HAP-1 (cell line): ENCODE measurements around the gene ZMIZ1.

Source experiments
- DNase-seq, 2 experiments: peaks; one replicate each; pipeline ENCODE4 v3.0.0-alpha.2; 2016 to 2020; ENCODE audit warnings: low spot score in 2 of 2
- H3K27me3 ChIP-seq: fragments of 250-450 bp; sonication (Bioruptor Pico); 2 replicates; pipeline ENCODE4 v1.5.1; 2020; ENCODE audit warnings: low read depth, mild to moderate bottlenecking, moderate library complexity
- H3K36me3 ChIP-seq: fragments of 250-450 bp; sonication (Bioruptor Pico); replicated peaks from 2 replicates; pipeline ENCODE4 v1.5.1; 2020; ENCODE audit warnings: mild to moderate bottlenecking
- H3K4me1 ChIP-seq: fragments of 250-450 bp; sonication (Bioruptor Pico); 2 replicates; pipeline ENCODE4 v1.5.1; 2020; ENCODE audit warnings: mild to moderate bottlenecking
- H3K4me3 ChIP-seq: fragments of 250-450 bp; sonication (Bioruptor Pico); 2 replicates; pipeline ENCODE4 v1.5.1; 2020; ENCODE audit warnings: mild to moderate bottlenecking, moderate library complexity
- H3K9me3 ChIP-seq: fragments of 250-450 bp; sonication (Bioruptor Pico); 2 replicates; pipeline ENCODE4 v1.5.1; 2020; ENCODE audit warnings: mild to moderate bottlenecking, moderate library complexity
- in situ Hi-C: fragments of 300-500 bp; cut with MboI; formaldehyde crosslinking; loops from 3 replicates; pipeline ENCODE4 v1.14.3; 2020; ENCODE audit warnings: low sequenced_read_pairs, inconsistent platforms, mixed read lengths

The ZMIZ1 gene

DNA sequence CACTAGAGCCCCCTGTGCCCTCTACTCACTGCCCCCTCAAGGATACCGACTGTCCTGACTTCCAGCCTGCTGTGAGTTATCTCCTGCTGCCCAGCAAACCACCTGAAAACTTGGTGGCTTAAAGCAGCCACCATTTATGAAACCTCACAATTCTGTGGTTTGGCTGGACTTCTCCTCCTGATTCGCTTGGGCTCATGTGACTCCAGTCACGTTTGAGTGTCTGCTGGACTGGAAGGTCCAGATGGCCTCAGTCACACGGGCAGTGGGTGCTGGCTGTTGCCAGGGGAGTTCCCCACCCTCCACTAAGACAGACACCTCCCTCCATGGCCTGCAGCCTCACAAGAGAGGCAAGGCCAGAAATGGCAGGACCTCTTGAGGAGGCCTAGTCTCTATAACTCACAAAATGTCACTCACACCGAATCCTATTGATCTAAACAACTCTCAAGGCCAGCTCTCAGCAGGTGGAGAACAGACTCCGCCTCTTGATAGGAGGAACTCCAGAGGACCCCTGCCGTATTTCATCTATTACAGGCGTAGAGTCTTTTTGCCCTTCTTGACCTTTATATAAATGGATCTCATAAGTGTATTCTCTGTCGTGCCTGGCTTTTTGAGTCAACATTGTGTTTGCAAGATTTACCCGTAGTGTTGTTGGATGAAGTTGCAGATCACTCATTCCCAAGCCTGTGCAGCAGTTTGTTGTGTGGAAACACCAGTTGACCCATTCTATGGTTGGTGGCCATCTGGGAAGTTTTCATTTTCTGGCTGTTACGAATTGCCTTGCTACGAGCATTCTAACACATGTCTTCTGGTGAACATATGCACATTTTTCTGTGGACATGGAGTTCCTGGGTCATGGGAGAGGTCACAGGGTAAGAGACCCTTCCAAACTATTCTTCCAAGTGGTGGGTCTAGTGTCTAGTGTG is 48.3 kb downstream of the ZMIZ1 start:
- no peaks in the 10 kb centered on the region for H3K27me3 ChIP-seq
- H3K4me1 ChIP-seq, result no peaks in the 10 kb centered on the region
- no peaks in the 10 kb centered on the region; the same call in 1 of the 2 replicates for H3K36me3 ChIP-seq
- in situ Hi-C loops, result no loop called here
- no peak overlapping the region for H3K4me3 ChIP-seq
- peak in 1 of 2 experiments; percentile 7 for DNase-seq
- no peaks in the 10 kb centered on the region for H3K9me3 ChIP-seq

- Histone ChIP-seq H3K4me3 (no peak overlapping the region), H3K9me3 (no peaks in the 10 kb centered on the region), H3K4me1 (no peaks in the 10 kb centered on the region), H3K27me3 (no peaks in the 10 kb centered on the region), H3K36me3 (no peaks in the 10 kb centered on the region; the same call in 1 of the 2 replicates)
- DNase-seq, result no peak
- in situ Hi-C loops, result no loop called here
Measured at GRCh38 chr10:79118286-79119202, 49.8 kb downstream of the ZMIZ1 start.

DNA sequence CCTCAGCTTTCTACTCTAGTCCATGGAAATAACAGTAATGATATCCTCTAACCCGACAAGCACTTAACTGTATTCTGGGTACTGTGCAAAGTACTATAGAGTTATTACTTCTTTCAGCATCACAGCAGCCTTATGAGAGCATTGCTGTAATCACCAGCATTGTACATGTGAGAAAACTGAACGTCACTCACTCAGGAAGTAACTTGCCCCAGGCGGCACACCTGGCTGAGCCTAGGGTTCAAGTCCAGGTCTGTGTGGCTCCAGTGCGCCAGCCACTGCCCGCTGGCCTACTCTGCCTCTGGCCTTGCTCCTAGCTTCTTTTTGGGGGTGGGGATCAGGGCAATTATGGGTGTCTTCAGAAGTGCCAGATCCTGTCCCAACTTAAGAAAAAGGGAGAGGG is 50.5 kb downstream of the ZMIZ1 start:
- DNase-seq, result no peak
- H3K36me3 ChIP-seq, result peaks cover 2% of the 10 kb centered on the region; the same call in 1 of the 2 replicates
- in situ Hi-C loops, result no loop called here

DNA sequence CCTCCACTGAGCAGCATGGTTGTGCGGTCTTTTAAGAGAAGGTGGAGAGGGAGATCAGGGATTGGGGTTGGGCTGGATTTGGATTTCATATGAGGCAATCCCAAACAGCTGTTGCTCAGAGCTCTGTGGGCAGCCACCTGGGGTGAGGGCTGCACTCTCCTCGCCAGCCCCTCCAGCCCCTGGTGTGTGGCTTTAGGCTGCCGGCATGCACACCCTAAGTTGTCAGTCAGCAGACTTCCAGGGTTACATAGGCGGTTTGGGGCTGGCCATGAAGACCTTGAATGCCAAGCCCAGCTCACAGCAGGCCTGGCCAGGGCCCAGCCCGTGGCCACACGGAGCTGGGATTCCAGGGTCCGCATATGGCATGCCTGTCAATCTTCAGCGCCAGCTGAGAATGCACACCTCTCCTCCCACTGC is 54.8 kb downstream of the ZMIZ1 start:
- Histone ChIP-seq H3K4me3 (no peak overlapping the region), H3K27me3 (no peaks in the 10 kb centered on the region), H3K9me3 (no peaks in the 10 kb centered on the region), H3K36me3 (peaks cover 3% of the 10 kb centered on the region; the same call in 1 of the 2 replicates), H3K4me1 (no peaks in the 10 kb centered on the region)
- in situ Hi-C loops, result no loop called here
- no peak for DNase-seq

More for the DNA sequence above, 50.5 kb downstream of the ZMIZ1 start:
- Histone ChIP-seq H3K9me3 (no peaks in the 10 kb centered on the region), H3K4me3 (no peak overlapping the region), H3K27me3 (no peaks in the 10 kb centered on the region), H3K4me1 (no peaks in the 10 kb centered on the region)

DNA sequence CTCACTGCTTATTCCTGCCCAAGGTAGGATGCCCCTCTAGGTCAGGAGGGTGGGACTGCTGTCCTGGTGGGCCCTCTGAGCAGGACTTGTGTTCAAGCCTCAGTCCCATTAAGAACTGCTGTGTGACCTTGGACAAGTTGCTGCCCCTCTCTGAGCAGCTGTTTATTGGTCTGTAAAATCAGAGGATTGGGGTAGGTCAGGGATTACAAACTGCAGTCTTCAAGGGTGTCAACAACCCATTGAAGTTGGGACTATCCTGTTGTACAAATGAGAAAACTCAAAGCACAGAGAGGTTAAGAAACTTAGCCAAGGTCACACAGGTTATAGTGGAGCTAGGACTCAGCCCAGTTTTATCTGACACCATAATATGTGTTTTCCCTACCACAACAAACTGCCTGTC is 55.3 kb downstream of the ZMIZ1 start:
- no peak overlapping the region for H3K4me3 ChIP-seq
- no peaks in the 10 kb centered on the region for H3K9me3 ChIP-seq
- in situ Hi-C loops, result no loop called here
- peaks cover 3% of the 10 kb centered on the region; the same call in 1 of the 2 replicates for H3K36me3 ChIP-seq
- no peak for DNase-seq
- H3K27me3 ChIP-seq, result no peaks in the 10 kb centered on the region
- H3K4me1 ChIP-seq, result no peaks in the 10 kb centered on the region

GRCh38 chr10:79125092-79125491 is 56.3 kb downstream of the ZMIZ1 start:
- no peak overlapping the region for H3K4me3 ChIP-seq
- H3K36me3 ChIP-seq, result peaks cover 3% of the 10 kb centered on the region; the same call in 1 of the 2 replicates
- in situ Hi-C loops, result no loop called here
- no peaks in the 10 kb centered on the region for H3K9me3 ChIP-seq
- H3K27me3 ChIP-seq, result no peaks in the 10 kb centered on the region
- no peaks in the 10 kb centered on the region for H3K4me1 ChIP-seq
- DNase-seq, result no peak

DNA sequence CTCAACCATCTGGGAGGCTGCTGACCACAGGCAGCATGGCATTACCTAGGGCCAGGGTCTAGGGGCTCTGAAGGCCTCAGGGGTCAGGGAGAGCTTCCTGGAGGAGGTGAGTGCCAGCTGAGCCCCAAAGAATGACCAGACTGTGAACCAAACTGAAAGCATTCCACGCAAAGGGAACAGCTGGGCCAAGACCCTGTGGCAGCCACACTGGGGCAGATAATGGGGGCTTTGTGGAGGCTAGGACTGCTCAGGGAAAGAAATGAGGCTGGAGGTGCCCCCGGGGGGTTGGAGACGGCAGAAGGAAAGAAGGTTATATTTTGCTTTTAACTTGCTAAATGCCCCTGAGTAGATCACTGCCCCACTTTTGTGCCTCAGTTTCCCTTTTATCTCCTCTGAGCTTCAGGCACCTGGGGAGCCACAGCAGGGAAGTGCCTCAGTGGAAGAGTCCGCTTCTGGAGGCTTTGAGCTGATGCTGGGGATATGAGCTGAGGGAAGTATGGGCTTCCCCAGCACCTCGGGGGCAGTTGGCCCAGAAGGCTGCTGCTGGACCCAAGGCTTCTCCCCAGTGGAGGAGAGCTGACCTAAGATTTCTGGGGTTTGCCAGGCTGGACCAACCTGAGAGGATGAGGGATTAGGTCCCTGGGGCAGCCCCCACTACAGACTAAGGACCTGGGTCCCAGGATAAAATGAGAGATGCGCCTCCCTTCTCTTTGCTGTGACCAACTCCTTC is 57.8 kb downstream of the ZMIZ1 start:
- Histone ChIP-seq H3K27me3 (no peaks in the 10 kb centered on the region), H3K4me3 (no peak overlapping the region), H3K9me3 (no peaks in the 10 kb centered on the region), H3K4me1 (no peaks in the 10 kb centered on the region), H3K36me3 (peaks cover 3% of the 10 kb centered on the region; the same call in 1 of the 2 replicates)
- in situ Hi-C loops, result no loop called here
- DNase-seq, result no peak

DNA sequence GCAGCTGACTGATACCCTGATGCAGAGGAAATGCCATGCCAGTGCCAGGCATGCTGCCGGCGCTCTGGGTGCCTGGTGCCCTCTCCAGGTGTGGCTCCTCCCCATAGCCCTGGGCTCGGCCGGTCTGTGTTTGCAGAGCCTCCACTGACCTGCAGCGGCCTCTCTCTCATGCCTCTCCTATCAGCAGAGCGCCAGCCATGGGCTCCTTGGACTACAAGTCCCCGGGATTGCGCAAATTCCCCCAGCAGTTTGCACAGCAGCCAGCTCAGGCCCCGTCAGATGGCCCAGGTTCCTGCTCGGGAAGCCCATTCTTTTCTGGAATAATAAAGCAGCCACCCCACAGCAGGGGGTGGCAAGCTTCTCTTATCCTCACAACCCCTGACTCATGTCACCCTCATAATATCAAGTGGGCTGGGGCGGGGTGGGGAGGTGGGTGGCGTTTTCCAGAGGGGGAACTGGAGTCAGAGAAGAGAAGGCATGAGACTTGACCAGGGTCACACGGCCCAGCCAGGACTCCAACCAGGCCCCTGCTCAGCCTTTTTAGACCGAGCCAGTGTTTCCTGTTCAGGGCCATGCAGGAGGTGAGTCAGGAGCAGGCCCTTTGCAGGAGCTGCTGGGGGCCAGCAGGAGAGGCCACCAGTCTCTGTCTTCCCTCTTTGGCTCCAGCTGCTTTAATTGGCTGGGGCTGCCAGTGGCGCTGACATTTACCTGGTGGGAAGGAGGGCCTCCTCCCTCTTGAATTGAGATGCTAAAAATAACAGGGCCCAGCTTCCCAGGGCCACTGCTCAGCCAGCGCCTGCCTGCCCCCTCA is 58.6 kb downstream of the ZMIZ1 start:
- in situ Hi-C loops, result no loop called here
- H3K36me3 ChIP-seq, result peaks cover 3% of the 10 kb centered on the region; the same call in 1 of the 2 replicates

GRCh38 chr10:79128241-79128922 is 59.6 kb downstream of the ZMIZ1 start:
- no peaks in the 10 kb centered on the region for H3K27me3 ChIP-seq
- H3K9me3 ChIP-seq, result no peaks in the 10 kb centered on the region
- H3K4me1 ChIP-seq, result peaks cover 4% of the 10 kb centered on the region; the same call in 1 of the 2 replicates
- no peak for DNase-seq
- H3K4me3 ChIP-seq, result no peak overlapping the region
- H3K36me3 ChIP-seq, result peaks cover 3% of the 10 kb centered on the region; the same call in 1 of the 2 replicates
- in situ Hi-C loops, result no loop called here

More for the DNA sequence above, 58.6 kb downstream of the ZMIZ1 start:
- no peaks in the 10 kb centered on the region for H3K4me1 ChIP-seq
- no peaks in the 10 kb centered on the region for H3K9me3 ChIP-seq
- no peaks in the 10 kb centered on the region for H3K27me3 ChIP-seq
- DNase-seq, result no peak
- H3K4me3 ChIP-seq, result no peak overlapping the region

- DNase-seq, result no peak
- in situ Hi-C loops, result no loop called here
- no peaks in the 10 kb centered on the region for H3K9me3 ChIP-seq
- peaks cover 3% of the 10 kb centered on the region; the same call in 1 of the 2 replicates for H3K36me3 ChIP-seq
- H3K27me3 ChIP-seq, result no peaks in the 10 kb centered on the region
- no peak overlapping the region for H3K4me3 ChIP-seq
- peaks cover 4% of the 10 kb centered on the region; the same call in 1 of the 2 replicates for H3K4me1 ChIP-seq
Measured at GRCh38 chr10:79128923-79129305, 60.1 kb downstream of the ZMIZ1 start.

- no peaks in the 10 kb centered on the region for H3K36me3 ChIP-seq
- no peak overlapping the region for H3K4me3 ChIP-seq
- no peaks in the 10 kb centered on the region for H3K9me3 ChIP-seq
- H3K27me3 ChIP-seq, result no peaks in the 10 kb centered on the region
- in situ Hi-C loops, result no loop called here
- peaks cover 4% of the 10 kb centered on the region; the same call in 1 of the 2 replicates for H3K4me1 ChIP-seq
- DNase-seq, result no peak
Measured at GRCh38 chr10:79129361-79129997, 60.7 kb downstream of the ZMIZ1 start.

GRCh38 chr10:79130255-79130654 is 61.5 kb downstream of the ZMIZ1 start:
- Histone ChIP-seq H3K27me3 (no peaks in the 10 kb centered on the region), H3K4me1 (peaks cover 4% of the 10 kb centered on the region; the same call in 1 of the 2 replicates), H3K4me3 (no peak overlapping the region), H3K36me3 (no peaks in the 10 kb centered on the region), H3K9me3 (no peaks in the 10 kb centered on the region)
- in situ Hi-C loops, result no loop called here
- no peak for DNase-seq
